SIG-M5 treated with dmso at 0.1 percent for 504 hours (cell line): Measurements from ENCODE around the gene DGKI.
A peak's percentile ranks its signal among the peaks of the same experiment; 100 is the strongest.
"Not testable (repeated sequence)": the region's sequence is repeated elsewhere in the genome, so short reads cannot be mapped to it uniquely, and the experiment has no call there.

Experiments used
- DNase-seq: peaks from one replicate; lab custom pipeline; 2025; ENCODE audit not compliant: unreplicated experiment; lab: John Stamatoyannopoulos, UW

Gene DGKI

GRCh38 chr7:137484326-137484725 lies 362.4 kb downstream of the DGKI start:
- no peak for DNase-seq

DNA sequence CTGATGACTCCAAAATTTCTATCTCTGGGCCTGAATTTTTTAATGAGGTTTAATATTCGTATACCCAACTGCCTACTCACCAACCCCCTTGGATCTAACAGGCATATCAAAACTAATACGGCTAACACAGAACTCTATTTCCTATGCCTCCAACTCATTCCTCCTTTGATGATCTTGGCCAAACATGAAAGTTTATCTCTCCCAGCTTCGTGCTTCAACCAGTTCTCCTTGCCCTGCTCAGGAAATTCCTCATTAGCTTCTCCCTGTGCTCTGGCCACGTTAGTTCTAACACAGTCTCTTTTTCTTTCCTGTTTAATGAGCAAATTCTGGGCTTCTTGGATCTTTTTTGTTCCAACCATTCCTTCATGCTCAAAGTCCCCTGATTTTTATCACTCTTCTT lies 364.3 kb downstream of the DGKI start:
- DNase-seq = no peak

- no peak for DNase-seq
Observed at GRCh38 chr7:137480824-137481365, 365.9 kb downstream of the DGKI start.

- no peak for DNase-seq
Observed at GRCh38 chr7:137480401-137480800, 366.4 kb downstream of the DGKI start.

- no peak for DNase-seq
Observed at GRCh38 chr7:137476937-137477336, 369.8 kb downstream of the DGKI start.

DNA sequence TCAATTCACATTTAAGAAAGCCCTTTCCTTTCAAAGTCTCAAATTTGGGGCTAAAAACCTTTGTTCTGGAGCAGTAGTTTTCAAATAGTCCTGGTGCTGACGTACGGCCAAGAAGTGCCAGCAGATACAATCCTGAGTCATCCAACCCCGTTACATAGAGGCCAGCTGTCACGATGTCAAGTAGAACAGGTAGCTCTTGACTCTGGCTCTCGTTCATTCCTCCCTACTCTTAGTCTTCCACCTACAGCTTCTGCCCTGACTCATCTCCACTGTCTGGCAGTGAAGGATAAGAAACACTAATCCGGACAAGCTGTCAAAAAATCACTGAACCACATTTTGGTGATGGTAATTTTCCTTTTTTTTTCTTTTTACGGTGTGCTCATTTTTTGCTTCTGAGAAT lies 370.8 kb downstream of the DGKI start:
- no peak for DNase-seq

DNA sequence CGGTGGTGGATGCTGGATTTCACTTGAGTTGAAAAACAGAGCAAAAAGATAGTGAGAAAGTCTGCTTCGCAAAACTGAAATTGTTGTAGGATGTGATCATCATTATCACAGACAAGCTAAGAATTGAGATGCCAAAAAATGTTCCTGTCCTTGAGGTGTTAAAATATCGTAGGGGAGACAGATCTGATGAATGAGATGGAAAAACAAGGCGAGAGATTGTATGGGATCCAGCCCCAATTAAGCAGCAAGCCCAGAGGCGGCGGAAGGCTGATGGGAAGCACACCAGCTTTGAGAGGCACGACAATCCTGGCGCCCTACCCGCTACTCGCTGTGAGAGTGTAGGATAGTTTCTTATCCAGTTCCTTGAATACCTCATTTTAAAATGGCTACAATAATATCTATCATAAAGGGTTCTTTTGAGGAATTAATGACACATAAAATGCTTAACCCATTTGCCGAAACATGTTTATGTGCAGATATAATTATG lies 372.2 kb downstream of the DGKI start:
- DNase-seq = no peak

- no peak for DNase-seq
Observed at GRCh38 chr7:137471128-137471527, 375.6 kb downstream of the DGKI start.

- DNase-seq = no peak
Observed at GRCh38 chr7:137469858-137470257, 376.9 kb downstream of the DGKI start.

DNA sequence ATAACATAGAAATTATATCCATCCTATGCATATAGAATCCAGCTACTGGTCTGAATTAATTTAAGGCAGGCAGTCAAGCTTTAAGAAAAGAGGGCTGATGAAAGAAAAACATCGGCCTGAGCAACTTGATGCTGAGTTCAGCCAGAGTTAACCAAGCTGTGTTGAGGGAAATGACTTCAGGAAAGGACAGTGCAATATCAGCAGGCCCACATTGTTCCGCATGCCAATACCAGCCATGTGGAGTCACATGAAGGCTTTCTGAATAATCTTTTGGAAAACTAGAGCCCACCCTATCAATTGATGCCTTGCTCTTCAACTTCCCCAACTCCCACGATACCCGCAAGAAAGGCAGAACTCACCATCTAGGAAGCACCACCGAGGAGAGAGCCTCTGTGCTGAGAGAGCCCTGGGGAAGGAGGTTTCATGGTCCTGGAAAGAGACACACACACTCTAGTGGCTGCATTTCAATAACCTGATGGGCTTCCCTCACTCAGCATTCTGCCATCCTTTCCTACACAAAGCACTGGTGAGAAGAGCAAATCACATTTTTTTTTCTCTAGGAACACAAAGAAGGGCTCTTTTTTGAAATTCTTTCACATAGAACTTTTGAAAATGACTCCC lies 377.5 kb downstream of the DGKI start:
- DNase-seq = no peak

DNA sequence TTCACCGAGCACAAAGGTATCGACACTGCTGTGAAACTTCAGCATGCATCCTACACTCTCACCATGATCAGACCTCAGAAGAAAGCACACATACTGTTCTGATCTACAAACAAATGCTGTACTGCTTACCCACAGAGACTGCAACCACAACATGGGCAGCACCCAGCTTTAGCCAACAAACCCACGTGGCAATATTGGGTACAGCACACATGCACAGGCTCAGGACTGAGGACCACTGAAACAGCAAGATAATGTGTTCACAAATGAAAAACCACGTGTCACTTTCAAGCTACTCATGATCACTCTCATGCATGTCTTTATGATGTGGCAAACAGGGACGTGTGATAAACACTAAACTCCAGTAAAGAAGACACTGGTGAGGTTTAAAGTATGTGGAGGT lies 383.9 kb downstream of the DGKI start:
- DNase-seq = no peak

- DNase-seq = no peak
Observed at GRCh38 chr7:137462074-137462715, 384.6 kb downstream of the DGKI start.

DNA sequence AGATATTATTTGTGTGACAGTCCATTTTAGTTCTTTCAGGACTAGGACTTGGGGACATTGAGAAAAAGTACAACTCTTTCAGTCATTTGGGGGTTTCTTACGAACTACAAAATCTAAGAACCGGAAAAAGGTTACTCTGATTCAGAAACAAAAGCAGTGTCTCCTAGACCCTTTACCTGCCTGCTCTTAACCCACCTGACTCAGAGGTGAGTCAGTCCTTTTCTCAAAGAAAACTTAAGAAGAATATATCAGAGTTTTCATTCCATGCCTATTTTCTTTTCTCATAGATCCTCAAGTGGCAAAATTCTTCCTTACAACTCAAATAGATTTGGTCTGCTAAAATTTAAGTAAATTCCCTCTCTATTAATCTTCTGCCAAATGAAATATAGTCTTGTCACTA lies 388.4 kb downstream of the DGKI start:
- no peak for DNase-seq

DNA sequence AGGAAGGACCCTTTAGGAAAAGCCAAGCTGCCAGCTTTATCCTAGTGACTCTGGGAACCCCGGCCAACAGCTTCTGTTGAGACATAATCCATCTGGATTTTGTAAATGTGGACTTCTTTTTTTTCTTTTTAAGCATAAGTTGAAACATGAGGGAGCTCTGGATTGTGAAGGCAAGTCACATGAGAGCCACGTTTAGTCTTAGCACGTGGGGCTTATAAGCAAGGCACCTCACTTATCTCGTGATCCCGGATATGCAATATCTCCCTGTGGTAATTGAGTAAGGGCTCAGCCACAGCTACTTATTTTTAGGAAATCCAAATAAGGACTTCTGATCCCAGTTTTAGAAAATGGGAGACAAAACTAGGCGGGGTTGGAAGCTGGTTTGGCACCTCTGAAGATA lies 392.0 kb downstream of the DGKI start:
- DNase-seq = no peak

- DNase-seq = peak; percentile 48
Observed at GRCh38 chr7:137454246-137454724, 392.5 kb downstream of the DGKI start.

DNA sequence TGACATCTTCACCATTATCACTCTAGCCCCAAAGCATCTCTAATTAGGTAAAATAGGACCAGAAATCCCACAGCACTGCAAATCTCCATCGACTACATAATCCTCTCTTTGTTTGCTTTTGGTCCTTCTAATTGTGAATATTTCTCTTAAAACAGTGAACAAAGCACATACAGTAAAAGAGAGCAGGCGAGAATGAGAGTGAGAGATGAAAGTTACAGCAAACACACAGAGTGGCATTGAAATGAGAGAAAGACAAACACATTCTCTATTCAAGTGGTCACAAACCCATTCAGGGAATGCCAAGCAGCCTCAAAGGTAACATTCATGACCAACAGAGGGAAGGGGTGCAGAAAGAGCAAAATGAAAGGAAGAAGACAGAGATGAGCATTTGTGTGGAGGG lies 393.4 kb downstream of the DGKI start:
- no peak for DNase-seq

DNA sequence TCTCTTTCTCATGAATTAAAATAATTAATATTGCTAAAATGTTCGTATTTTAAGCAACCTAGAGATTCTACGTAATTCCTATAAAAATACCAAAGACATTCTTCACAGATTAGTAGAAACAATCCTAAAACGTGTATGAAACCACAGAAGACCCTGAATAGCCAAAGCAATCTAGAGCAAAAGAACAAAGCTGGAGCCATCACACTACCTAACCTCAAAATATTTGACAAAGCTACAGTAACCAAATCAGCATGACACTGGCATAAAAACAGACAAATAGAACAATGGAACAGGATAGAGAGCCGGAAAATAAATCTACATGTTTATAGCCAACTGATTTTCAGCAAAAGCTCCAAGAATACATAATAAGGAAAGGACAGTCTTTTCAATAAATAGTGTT lies 397.8 kb downstream of the DGKI start:
- no peak for DNase-seq

GRCh38 chr7:137448572-137448971 lies 398.2 kb downstream of the DGKI start:
- not testable (repeated sequence) for DNase-seq

- no peak for DNase-seq
Observed at GRCh38 chr7:137446025-137446424, 400.7 kb downstream of the DGKI start.

- DNase-seq = no peak
Observed at GRCh38 chr7:137445268-137445667, 401.5 kb downstream of the DGKI start.

- DNase-seq = no peak
Observed at GRCh38 chr7:137443616-137444015, 403.2 kb downstream of the DGKI start.

- DNase-seq = no peak
Observed at GRCh38 chr7:137441451-137441850, 405.3 kb downstream of the DGKI start.
